HEK293 (cell line): ENCODE measurements around the gene MDM4.

Experiments
- GLIS1 ChIP-seq: fragments of 450-650 bp; formaldehyde crosslinking; IDR thresholded peaks from 2 replicates; pipeline ENCODE4 v1.5.1; 2016; ENCODE audit warnings: missing biosample characterization, missing genetic modification characterization
- KLF8 ChIP-seq: fragments of 450-650 bp; formaldehyde crosslinking; IDR thresholded peaks from 2 replicates; pipeline ENCODE4 v1.5.1; 2016; ENCODE audit warnings: missing biosample characterization, missing genetic modification characterization
- OSR2 ChIP-seq: fragments of 450-650 bp; formaldehyde crosslinking; IDR thresholded peaks from 2 replicates; pipeline ENCODE4 v1.5.1; 2016; ENCODE audit warnings: missing biosample characterization, missing genetic modification characterization
- PRDM1 ChIP-seq: fragments of 450-650 bp; formaldehyde crosslinking; IDR thresholded peaks from 2 replicates; pipeline ENCODE4; 2016; ENCODE audit warnings: missing biosample characterization, missing genetic modification characterization
- SP3 ChIP-seq: fragments of 450-650 bp; formaldehyde crosslinking; IDR thresholded peaks from 2 replicates; pipeline ENCODE4 v1.5.1; 2016; ENCODE audit warnings: missing biosample characterization, missing genetic modification characterization
- YY2 ChIP-seq: fragments of 450-650 bp; formaldehyde crosslinking; IDR thresholded peaks from 2 replicates; pipeline ENCODE4 v1.5.1; 2016; ENCODE audit warnings: missing biosample characterization, missing genetic modification characterization
- ZBTB1 ChIP-seq: fragments of 450-650 bp; formaldehyde crosslinking; IDR thresholded peaks from 2 replicates; pipeline ENCODE4 v1.5.1; 2016; ENCODE audit warnings: missing biosample characterization, missing genetic modification characterization
- ZFHX2 ChIP-seq: fragments of 450-650 bp; formaldehyde crosslinking; conservative IDR thresholded peaks from 2 replicates; pipeline ENCODE4 v1.5.1; 2016; ENCODE audit warnings: missing biosample characterization, missing genetic modification characterization
- ZFP37 ChIP-seq: fragments of 450-650 bp; formaldehyde crosslinking; IDR thresholded peaks from 2 replicates; pipeline ENCODE4 v1.5.1; 2016; ENCODE audit warnings: missing biosample characterization, missing genetic modification characterization
- ZNF10 ChIP-seq: fragments of 450-650 bp; formaldehyde crosslinking; IDR thresholded peaks from 2 replicates; pipeline ENCODE4 v1.5.1; 2017; ENCODE audit warnings: missing biosample characterization, missing genetic modification characterization
- ZNF138 ChIP-seq: fragments of 450-650 bp; formaldehyde crosslinking; IDR thresholded peaks from 2 replicates; pipeline ENCODE4 v1.5.1; 2016; ENCODE audit warnings: missing biosample characterization, missing genetic modification characterization, borderline replicate concordance
- ZNF239 ChIP-seq: fragments of 450-650 bp; formaldehyde crosslinking; IDR thresholded peaks from 2 replicates; pipeline ENCODE4 v1.5.1; 2016; ENCODE audit warnings: missing biosample characterization, missing genetic modification characterization
- ZNF248 ChIP-seq: fragments of 450-650 bp; formaldehyde crosslinking; IDR thresholded peaks from 2 replicates; pipeline ENCODE4 v1.5.1; 2017; ENCODE audit warnings: missing biosample characterization, missing genetic modification characterization
- ZNF341 ChIP-seq: fragments of 450-650 bp; formaldehyde crosslinking; IDR thresholded peaks from 2 replicates; pipeline ENCODE4; 2016; ENCODE audit warnings: low read depth, missing biosample characterization, missing genetic modification characterization
- ZNF391 ChIP-seq: fragments of 450-650 bp; formaldehyde crosslinking; IDR thresholded peaks from 2 replicates; pipeline ENCODE4 v1.5.1; 2016; ENCODE audit warnings: low read depth, missing biosample characterization, missing genetic modification characterization, borderline replicate concordance
- ZNF394 ChIP-seq: fragments of 450-650 bp; formaldehyde crosslinking; IDR thresholded peaks from 2 replicates; pipeline ENCODE4 v1.5.1; 2016; ENCODE audit warnings: missing biosample characterization, missing genetic modification characterization, mild to moderate bottlenecking, moderate library complexity, borderline replicate concordance
- ZNF423 ChIP-seq: fragments of 450-650 bp; formaldehyde crosslinking; IDR thresholded peaks from 2 replicates; pipeline ENCODE4 v1.5.1; 2016; ENCODE audit warnings: missing biosample characterization, missing genetic modification characterization
- ZNF426 ChIP-seq: fragments of 450-650 bp; formaldehyde crosslinking; IDR thresholded peaks from 2 replicates; pipeline ENCODE4 v1.5.1; 2017; ENCODE audit warnings: missing biosample characterization, missing genetic modification characterization, mild to moderate bottlenecking, inconsistent platforms, moderate library complexity
- ZNF48 ChIP-seq: fragments of 450-650 bp; formaldehyde crosslinking; IDR thresholded peaks from 2 replicates; pipeline ENCODE4 v1.5.1; 2016; ENCODE audit warnings: missing biosample characterization, missing genetic modification characterization
- ZNF560 ChIP-seq: fragments of 450-650 bp; formaldehyde crosslinking; IDR thresholded peaks from 2 replicates; pipeline ENCODE4 v1.5.1; 2017; ENCODE audit warnings: missing biosample characterization, missing genetic modification characterization, borderline replicate concordance
- ZNF561 ChIP-seq: fragments of 450-650 bp; IDR thresholded peaks from 2 replicates; pipeline ENCODE4 v1.5.1; 2018; ENCODE audit warnings: missing biosample characterization, missing genetic modification characterization, borderline replicate concordance
- ZNF624 ChIP-seq: fragments of 450-650 bp; formaldehyde crosslinking; IDR thresholded peaks from 2 replicates; pipeline ENCODE4 v1.5.1; 2017; ENCODE audit warnings: missing biosample characterization, missing genetic modification characterization
- ZSCAN30 ChIP-seq: fragments of 450-650 bp; IDR thresholded peaks from 2 replicates; pipeline ENCODE4 v1.5.1; 2018; ENCODE audit warnings: missing biosample characterization, mild to moderate bottlenecking, missing genetic modification characterization, moderate library complexity
- ZXDB ChIP-seq: fragments of 450-650 bp; formaldehyde crosslinking; IDR thresholded peaks from 2 replicates; pipeline ENCODE4 v1.5.1; 2016; ENCODE audit warnings: missing biosample characterization, missing genetic modification characterization
- TF ChIP-seq, protein P1 (sequence below): fragments of 450-650 bp; formaldehyde crosslinking; IDR thresholded peaks from 2 replicates; pipeline ENCODE4 v1.5.1; 2016; ENCODE audit warnings: missing biosample characterization, missing genetic modification characterization
- TF ChIP-seq, protein P2 (sequence below): fragments of 450-650 bp; formaldehyde crosslinking; optimal IDR thresholded peaks from 2 replicates; pipeline ENCODE3; 2016; ENCODE audit warnings: missing biosample characterization, mild to moderate bottlenecking, missing genetic modification characterization
- TF ChIP-seq, protein P3 (sequence below): fragments of 450-650 bp; formaldehyde crosslinking; IDR thresholded peaks from 2 replicates; pipeline ENCODE4 v1.5.1; 2016; ENCODE audit warnings: missing biosample characterization, missing genetic modification characterization
- TF ChIP-seq, protein P4 (sequence below): fragments of 450-650 bp; formaldehyde crosslinking; IDR thresholded peaks from 2 replicates; pipeline ENCODE4 v1.5.1; 2016; ENCODE audit warnings: missing biosample characterization, missing genetic modification characterization
- TF ChIP-seq, protein P5 (sequence below): fragments of 450-650 bp; formaldehyde crosslinking; conservative IDR thresholded peaks from 2 replicates; pipeline ENCODE4 v1.5.1; 2016; ENCODE audit warnings: low read depth, missing biosample characterization, missing genetic modification characterization
- TF ChIP-seq, protein P6 (sequence below): fragments of 450-650 bp; formaldehyde crosslinking; IDR thresholded peaks from 2 replicates; pipeline ENCODE4 v1.5.1; 2016; ENCODE audit warnings: missing biosample characterization, missing genetic modification characterization

The MDM4 gene

DNA sequence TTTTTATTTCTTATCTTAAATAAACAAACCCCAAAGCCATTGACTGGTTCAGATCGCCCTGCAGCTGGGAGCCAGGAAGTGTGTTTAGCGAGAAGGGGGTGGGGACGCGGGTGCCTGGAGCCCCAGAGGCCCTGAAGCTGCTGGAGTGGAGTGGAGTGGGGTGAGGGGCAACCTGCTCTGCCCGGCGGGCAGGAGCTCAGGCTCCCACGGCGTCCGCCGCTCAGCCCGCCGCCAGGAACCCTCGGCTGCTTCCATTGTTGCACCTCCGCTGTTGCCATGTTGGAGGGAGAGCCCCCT, 22.3 kb upstream of the MDM4 start (continued):
- TF ChIP-seq, protein P1, sequence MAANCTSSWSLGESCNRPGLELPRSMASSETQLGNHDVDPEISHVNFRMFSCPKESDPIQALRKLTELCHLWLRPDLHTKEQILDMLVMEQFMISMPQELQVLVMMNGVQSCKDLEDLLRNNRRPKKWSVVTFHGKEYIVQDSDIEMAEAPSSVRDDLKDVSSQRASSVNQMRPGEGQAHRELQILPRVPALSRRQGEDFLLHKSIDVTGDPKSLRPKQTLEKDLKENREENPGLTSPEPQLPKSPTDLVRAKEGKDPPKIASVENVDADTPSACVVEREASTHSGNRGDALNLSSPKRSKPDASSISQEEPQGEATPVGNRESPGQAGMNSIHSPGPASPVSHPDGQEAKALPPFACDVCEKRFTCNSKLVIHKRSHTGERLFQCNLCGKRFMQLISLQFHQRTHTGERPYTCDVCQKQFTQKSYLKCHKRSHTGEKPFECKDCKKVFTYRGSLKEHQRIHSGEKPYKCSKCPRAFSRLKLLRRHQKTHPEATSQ, result no peak
- TF ChIP-seq ZNF10 (tag by site-specific recombination) (0 out of 2 replicates have a peak, but pooled peaks have one; percentile 9), ZFHX2 (tag by site-specific recombination) (0 out of 2 replicates have a peak, but pooled peaks have one; percentile 6), ZXDB (tag by site-specific recombination) (peak; percentile 4; the same call in 1 of the 2 replicates), OSR2 (tag by site-specific recombination) (no peak), KLF8 (no peak), ZNF561 (tag by site-specific recombination) (no peak), ZNF341 (tag by site-specific recombination) (0 out of 2 replicates have a peak, but pooled peaks have one; percentile 40), ZNF560 (tag by site-specific recombination) (no peak), ZBTB1 (tag by site-specific recombination) (no peak), ZNF423 (0 out of 2 replicates have a peak, but pooled peaks have one; percentile 42), SP3 (tag by site-specific recombination) (no peak), ZNF248 (tag by site-specific recombination) (no peak), ZNF48 (no peak), ZNF394 (tag by site-specific recombination) (no peak), PRDM1 (tag by site-specific recombination) (no peak), ZSCAN30 (tag by site-specific recombination) (peak; percentile 41; the same call in 1 of the 2 replicates), ZNF624 (tag by site-specific recombination) (no peak), ZNF391 (no peak), ZFP37 (no peak), ZNF426 (tag by site-specific recombination) (no peak), YY2 (no peak), GLIS1 (tag by site-specific recombination) (no peak), ZNF239 (tag by site-specific recombination) (no peak), ZNF138 (tag by site-specific recombination) (no peak)
- TF ChIP-seq, protein P2, sequence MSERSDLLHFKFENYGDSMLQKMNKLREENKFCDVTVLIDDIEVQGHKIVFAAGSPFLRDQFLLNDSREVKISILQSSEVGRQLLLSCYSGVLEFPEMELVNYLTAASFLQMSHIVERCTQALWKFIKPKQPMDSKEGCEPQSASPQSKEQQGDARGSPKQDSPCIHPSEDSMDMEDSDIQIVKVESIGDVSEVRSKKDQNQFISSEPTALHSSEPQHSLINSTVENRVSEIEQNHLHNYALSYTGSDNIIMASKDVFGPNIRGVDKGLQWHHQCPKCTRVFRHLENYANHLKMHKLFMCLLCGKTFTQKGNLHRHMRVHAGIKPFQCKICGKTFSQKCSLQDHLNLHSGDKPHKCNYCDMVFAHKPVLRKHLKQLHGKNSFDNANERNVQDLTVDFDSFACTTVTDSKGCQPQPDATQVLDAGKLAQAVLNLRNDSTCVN (tag by site-specific recombination), result no peak
- TF ChIP-seq, protein P3, sequence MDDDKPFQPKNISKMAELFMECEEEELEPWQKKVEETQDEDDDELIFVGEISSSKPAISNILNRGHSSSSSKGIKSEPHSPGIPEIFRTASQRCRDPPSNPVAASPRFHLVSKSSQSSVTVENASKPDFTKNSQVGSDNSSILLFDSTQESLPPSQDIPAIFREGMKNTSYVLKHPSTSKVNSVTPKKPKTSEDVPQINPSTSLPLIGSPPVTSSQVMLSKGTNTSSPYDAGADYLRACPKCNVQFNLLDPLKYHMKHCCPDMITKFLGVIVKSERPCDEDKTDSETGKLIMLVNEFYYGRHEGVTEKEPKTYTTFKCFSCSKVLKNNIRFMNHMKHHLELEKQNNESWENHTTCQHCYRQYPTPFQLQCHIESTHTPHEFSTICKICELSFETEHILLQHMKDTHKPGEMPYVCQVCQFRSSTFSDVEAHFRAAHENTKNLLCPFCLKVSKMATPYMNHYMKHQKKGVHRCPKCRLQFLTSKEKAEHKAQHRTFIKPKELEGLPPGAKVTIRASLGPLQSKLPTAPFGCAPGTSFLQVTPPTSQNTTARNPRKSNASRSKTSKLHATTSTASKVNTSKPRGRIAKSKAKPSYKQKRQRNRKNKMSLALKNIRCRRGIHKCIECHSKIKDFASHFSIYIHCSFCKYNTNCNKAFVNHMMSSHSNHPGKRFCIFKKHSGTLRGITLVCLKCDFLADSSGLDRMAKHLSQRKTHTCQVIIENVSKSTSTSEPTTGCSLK (tag by site-specific recombination), result no peak
- TF ChIP-seq, protein P4, sequence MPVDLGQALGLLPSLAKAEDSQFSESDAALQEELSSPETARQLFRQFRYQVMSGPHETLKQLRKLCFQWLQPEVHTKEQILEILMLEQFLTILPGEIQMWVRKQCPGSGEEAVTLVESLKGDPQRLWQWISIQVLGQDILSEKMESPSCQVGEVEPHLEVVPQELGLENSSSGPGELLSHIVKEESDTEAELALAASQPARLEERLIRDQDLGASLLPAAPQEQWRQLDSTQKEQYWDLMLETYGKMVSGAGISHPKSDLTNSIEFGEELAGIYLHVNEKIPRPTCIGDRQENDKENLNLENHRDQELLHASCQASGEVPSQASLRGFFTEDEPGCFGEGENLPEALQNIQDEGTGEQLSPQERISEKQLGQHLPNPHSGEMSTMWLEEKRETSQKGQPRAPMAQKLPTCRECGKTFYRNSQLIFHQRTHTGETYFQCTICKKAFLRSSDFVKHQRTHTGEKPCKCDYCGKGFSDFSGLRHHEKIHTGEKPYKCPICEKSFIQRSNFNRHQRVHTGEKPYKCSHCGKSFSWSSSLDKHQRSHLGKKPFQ (tag by site-specific recombination), result no peak
- TF ChIP-seq, protein P5, sequence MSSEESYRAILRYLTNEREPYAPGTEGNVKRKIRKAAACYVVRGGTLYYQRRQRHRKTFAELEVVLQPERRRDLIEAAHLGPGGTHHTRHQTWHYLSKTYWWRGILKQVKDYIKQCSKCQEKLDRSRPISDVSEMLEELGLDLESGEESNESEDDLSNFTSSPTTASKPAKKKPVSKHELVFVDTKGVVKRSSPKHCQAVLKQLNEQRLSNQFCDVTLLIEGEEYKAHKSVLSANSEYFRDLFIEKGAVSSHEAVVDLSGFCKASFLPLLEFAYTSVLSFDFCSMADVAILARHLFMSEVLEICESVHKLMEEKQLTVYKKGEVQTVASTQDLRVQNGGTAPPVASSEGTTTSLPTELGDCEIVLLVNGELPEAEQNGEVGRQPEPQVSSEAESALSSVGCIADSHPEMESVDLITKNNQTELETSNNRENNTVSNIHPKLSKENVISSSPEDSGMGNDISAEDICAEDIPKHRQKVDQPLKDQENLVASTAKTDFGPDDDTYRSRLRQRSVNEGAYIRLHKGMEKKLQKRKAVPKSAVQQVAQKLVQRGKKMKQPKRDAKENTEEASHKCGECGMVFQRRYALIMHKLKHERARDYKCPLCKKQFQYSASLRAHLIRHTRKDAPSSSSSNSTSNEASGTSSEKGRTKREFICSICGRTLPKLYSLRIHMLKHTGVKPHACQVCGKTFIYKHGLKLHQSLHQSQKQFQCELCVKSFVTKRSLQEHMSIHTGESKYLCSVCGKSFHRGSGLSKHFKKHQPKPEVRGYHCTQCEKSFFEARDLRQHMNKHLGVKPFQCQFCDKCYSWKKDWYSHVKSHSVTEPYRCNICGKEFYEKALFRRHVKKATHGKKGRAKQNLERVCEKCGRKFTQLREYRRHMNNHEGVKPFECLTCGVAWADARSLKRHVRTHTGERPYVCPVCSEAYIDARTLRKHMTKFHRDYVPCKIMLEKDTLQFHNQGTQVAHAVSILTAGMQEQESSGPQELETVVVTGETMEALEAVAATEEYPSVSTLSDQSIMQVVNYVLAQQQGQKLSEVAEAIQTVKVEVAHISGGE, result 0 out of 2 replicates have a peak, but pooled peaks have one; percentile 10
- TF ChIP-seq, protein P6, sequence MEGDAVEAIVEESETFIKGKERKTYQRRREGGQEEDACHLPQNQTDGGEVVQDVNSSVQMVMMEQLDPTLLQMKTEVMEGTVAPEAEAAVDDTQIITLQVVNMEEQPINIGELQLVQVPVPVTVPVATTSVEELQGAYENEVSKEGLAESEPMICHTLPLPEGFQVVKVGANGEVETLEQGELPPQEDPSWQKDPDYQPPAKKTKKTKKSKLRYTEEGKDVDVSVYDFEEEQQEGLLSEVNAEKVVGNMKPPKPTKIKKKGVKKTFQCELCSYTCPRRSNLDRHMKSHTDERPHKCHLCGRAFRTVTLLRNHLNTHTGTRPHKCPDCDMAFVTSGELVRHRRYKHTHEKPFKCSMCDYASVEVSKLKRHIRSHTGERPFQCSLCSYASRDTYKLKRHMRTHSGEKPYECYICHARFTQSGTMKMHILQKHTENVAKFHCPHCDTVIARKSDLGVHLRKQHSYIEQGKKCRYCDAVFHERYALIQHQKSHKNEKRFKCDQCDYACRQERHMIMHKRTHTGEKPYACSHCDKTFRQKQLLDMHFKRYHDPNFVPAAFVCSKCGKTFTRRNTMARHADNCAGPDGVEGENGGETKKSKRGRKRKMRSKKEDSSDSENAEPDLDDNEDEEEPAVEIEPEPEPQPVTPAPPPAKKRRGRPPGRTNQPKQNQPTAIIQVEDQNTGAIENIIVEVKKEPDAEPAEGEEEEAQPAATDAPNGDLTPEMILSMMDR (tag by site-specific recombination), result no peak
